SK-N-SH treated with all-trans-retinoic acid at 6 μM for 48 hours (cell line): ENCODE data around the gene CPA5.

Experiments used
- ARNTL ChIP-seq: fragments of 450-650 bp; formaldehyde crosslinking; IDR thresholded peaks from 2 replicates; pipeline ENCODE4 v1.5.0; 2020; ENCODE audit warnings: low read depth, mild to moderate bottlenecking, moderate library complexity, borderline replicate concordance
- CREB5 ChIP-seq: fragments of 250-450 bp; sonication (Bioruptor Pico); IDR thresholded peaks from 2 replicates; pipeline ENCODE4 v1.5.1; 2020; ENCODE audit warnings: low read depth, mild to moderate bottlenecking, moderate library complexity
- TF ChIP-seq, protein P1 (sequence below): fragments of 250-450 bp; sonication (Bioruptor Pico); IDR thresholded peaks from 2 replicates; pipeline ENCODE4 v1.5.1; 2021; ENCODE audit warnings: mild to moderate bottlenecking, moderate library complexity

- TF ChIP-seq ARNTL (CRISPR knock-in tag) (no peak), CREB5 (CRISPR knock-in tag) (no peak)
- TF ChIP-seq, protein P1, sequence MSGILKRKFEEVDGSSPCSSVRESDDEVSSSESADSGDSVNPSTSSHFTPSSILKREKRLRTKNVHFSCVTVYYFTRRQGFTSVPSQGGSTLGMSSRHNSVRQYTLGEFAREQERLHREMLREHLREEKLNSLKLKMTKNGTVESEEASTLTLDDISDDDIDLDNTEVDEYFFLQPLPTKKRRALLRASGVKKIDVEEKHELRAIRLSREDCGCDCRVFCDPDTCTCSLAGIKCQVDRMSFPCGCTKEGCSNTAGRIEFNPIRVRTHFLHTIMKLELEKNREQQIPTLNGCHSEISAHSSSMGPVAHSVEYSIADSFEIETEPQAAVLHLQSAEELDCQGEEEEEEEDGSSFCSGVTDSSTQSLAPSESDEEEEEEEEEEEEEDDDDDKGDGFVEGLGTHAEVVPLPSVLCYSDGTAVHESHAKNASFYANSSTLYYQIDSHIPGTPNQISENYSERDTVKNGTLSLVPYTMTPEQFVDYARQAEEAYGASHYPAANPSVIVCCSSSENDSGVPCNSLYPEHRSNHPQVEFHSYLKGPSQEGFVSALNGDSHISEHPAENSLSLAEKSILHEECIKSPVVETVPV (CRISPR knock-in tag) = no peak
Observed at GRCh38 chr7:130395421-130395820, 50.8 kb downstream of the CPA5 start.
